ENCODE measurements around the gene TRIM9. TPM values are rescaled to one million over a fixed set of nuclear protein-coding genes. Genes with fewer than 3 reads are reported as not detected.

The TRIM9 gene
- total and polyA plus RNA-seq, 2 donors (not counting 3 experiments of a cell fraction or from before 2014, with no cell fraction given) = not detected

DNA sequence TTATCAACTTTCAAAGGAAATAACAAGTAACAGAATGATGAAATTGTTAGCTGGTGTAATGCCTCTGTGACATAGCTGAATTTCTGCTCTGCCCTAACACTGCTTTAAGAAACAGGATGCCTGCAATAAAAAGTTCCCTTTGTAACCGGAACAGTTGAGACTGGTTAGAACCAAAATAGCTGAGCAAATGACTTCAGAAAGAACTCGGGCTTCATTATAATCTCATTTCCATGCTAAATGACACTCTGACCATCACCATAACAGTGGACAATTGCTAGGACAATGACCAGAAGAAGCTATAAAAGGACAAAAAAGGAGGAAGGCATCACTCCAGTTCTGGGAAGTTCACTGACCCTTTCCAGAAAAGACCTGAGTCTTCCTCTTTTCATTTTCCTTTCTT is 127.1 kb downstream of the TRIM9 start:
- ChIA-PET POLR2A (no interaction called here), CTCF (interaction anchor here (0.6 kb wide), 1 partner anchor 1637 kb away, joined by 3 read pairs; no protein-coding TSS in a partner anchor)
- Histone ChIP-seq H3K4me2 (ENCODE audit: insufficient read depth, low read length) (no peak overlapping the region), H3K9me3 (replicated peaks; ENCODE audit: control insufficient read depth, insufficient read depth, low read length) (no peaks in the 10 kb centered on the region), H3K27me3 (ENCODE audit: control insufficient read depth in 2 of 2, insufficient read depth in 2 of 2, low read length in 2 of 2) (peaks cover 3 to 7% of the 10 kb centered on the region in 2 experiments), H3K9ac (replicated peaks; ENCODE audit: extremely low read depth, insufficient read depth, low read length) (no peak overlapping the region), H3K4me3 (replicated peaks in 1 of 3; ENCODE audit: insufficient read depth in 1 of 3, low read depth in 1 of 3, low read length in 3 of 3) (no peak overlapping the region), H3K36me3 (ENCODE audit: control insufficient read depth in 2 of 2, extremely low read depth in 1 of 2, insufficient read depth in 2 of 2, low read length in 2 of 2) (no peaks in the 10 kb centered on the region), H3K79me2 (ENCODE audit: control insufficient read depth, insufficient read depth, low read length) (no peaks in the 10 kb centered on the region), H2AFZ (ENCODE audit: low read depth, low read length) (no peak overlapping the region), H3K4me1 (ENCODE audit: control insufficient read depth, extremely low read depth, insufficient read depth, low read length) (peaks cover 10% of the 10 kb centered on the region), H4K20me1 (replicated peaks; ENCODE audit: control insufficient read depth, extremely low read depth, insufficient read depth, low read length) (no peaks in the 10 kb centered on the region), H3K9me1 (replicated peaks; ENCODE audit: control insufficient read depth, extremely low read depth, insufficient read depth, low read length) (no peaks in the 10 kb centered on the region), H3K27ac (ENCODE audit: insufficient read depth, low read depth, low read length) (no peak overlapping the region)
- DNase-seq (ENCODE audit: low read depth, low spot score) (no peak), FAIRE-seq (no peak)
- no TSS peak for BruUV-seq (replicated peaks)
- TF ChIP-seq, protein P1, sequence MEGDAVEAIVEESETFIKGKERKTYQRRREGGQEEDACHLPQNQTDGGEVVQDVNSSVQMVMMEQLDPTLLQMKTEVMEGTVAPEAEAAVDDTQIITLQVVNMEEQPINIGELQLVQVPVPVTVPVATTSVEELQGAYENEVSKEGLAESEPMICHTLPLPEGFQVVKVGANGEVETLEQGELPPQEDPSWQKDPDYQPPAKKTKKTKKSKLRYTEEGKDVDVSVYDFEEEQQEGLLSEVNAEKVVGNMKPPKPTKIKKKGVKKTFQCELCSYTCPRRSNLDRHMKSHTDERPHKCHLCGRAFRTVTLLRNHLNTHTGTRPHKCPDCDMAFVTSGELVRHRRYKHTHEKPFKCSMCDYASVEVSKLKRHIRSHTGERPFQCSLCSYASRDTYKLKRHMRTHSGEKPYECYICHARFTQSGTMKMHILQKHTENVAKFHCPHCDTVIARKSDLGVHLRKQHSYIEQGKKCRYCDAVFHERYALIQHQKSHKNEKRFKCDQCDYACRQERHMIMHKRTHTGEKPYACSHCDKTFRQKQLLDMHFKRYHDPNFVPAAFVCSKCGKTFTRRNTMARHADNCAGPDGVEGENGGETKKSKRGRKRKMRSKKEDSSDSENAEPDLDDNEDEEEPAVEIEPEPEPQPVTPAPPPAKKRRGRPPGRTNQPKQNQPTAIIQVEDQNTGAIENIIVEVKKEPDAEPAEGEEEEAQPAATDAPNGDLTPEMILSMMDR (IDR thresholded peaks at IDR 0.05; ENCODE audit: extremely low read depth in 1 of 2, insufficient read depth in 1 of 2, low read depth in 1 of 2, low read length in 2 of 2) = no peak
- TF ChIP-seq MAX (IDR thresholded peaks at IDR 0.05; ENCODE audit: insufficient read depth, insufficient read length) = no peak
- no peak for TF ChIP-seq MYC (IDR thresholded peaks at IDR 0.05; ENCODE audit: low read depth, low read length)
- TF ChIP-seq POLR2AphosphoS5 (IDR thresholded peaks at IDR 0.05; ENCODE audit: insufficient read depth, low read depth, low read length) = no peak
- no peak for TF ChIP-seq JUN (IDR thresholded peaks at IDR 0.05; ENCODE audit: borderline replicate concordance, insufficient read depth, insufficient read length, low read depth)
- TF ChIP-seq POLR2A (IDR thresholded peaks at IDR 0.05; ENCODE audit: low read depth, low read length) = no peak
- no peak for TF ChIP-seq EZH2 (IDR thresholded peaks at IDR 0.05; ENCODE audit: borderline replicate concordance, low read depth, low read length, severe bottlenecking)
- TF ChIP-seq FOS (IDR thresholded peaks at IDR 0.05; ENCODE audit: borderline replicate concordance, insufficient read depth, low read length) = no peak
- dilution Hi-C loops (cut with MboI; ENCODE audit: extremely low pct_ligation_motif_present, low sequenced_read_pairs) = no loop called here
- intact Hi-C loops (cut with micrococcal nuclease) = no loop called here

Measured in endothelial cell of umbilical vein (primary cell).